CD14-positive monocyte (primary cell): ENCODE measurements around the gene MRPL42. TPM values are rescaled to one million over a fixed set of nuclear protein-coding genes. Genes with fewer than 3 reads are reported as not detected.

Experiments
- DNase-seq, 3 donors: peaks; one replicate each; pipeline ENCODE4 v3.0.0-alpha.2; 2011 to 2022
- H2AFZ ChIP-seq: 2 replicates; pipeline ENCODE4 v1.6.0; 2012; ENCODE audit warnings: mild to moderate bottlenecking, low read depth, low read length, inconsistent platforms; ENCODE audit not compliant: insufficient read depth, poor library complexity, severe bottlenecking
- H3K27ac ChIP-seq, 2 donors: 1 replicate in 1 of 2; 2 replicates in 1 of 2; pipeline ENCODE4 v1.5.1; 2012 to 2013; ENCODE audit warnings: low read length in 2 of 2, control low read depth in 1 of 2, inconsistent platforms in 1 of 2, low read depth in 1 of 2, mild to moderate bottlenecking in 1 of 2
- H3K27me3 ChIP-seq, 2 donors: one replicate each; pipeline versions ENCODE4 v1.6.0 to v1.6.1; 2011 to 2013; ENCODE audit warnings: low read length in 2 of 2; ENCODE audit not compliant: control insufficient read depth in 2 of 2, insufficient read depth in 2 of 2
- H3K36me3 ChIP-seq, 2 donors: replicated peaks in 1 of 2; 1 replicate in 1 of 2; 2 replicates in 1 of 2; pipeline versions ENCODE4 v1.5.1 to v1.6.1; 2012 to 2013; ENCODE audit warnings: low read length in 2 of 2, control low read depth in 1 of 2, inconsistent platforms in 1 of 2, mild to moderate bottlenecking in 1 of 2; ENCODE audit not compliant: insufficient read depth in 2 of 2, control insufficient read depth in 1 of 2
- H3K4me1 ChIP-seq, 2 donors: 1 replicate in 1 of 2; 2 replicates in 1 of 2; pipeline versions ENCODE4 v1.5.1 to v1.6.1; 2012 to 2013; ENCODE audit warnings: low read length in 2 of 2, control low read depth in 1 of 2, inconsistent platforms in 1 of 2, mild to moderate bottlenecking in 1 of 2, moderate library complexity in 1 of 2; ENCODE audit not compliant: insufficient read depth in 2 of 2, control insufficient read depth in 1 of 2
- H3K4me2 ChIP-seq: replicated peaks from 2 replicates; pipeline ENCODE3; 2012; ENCODE audit warnings: low read length, moderate library complexity, mild to moderate bottlenecking; ENCODE audit not compliant: poor library complexity, severe bottlenecking; ENCODE audit errors: extremely low read depth
- H3K4me3 ChIP-seq, 3 experiments: fragments of 200-600 bp in 1 of 3; sonication (generic) in 1 of 3; replicated peaks in 1 of 3; 1 replicate in 2 of 3; 2 replicates in 1 of 3; pipeline ENCODE4 v1.5.1; 2011 to 2013; ENCODE audit warnings: low read length in 3 of 3, mild to moderate bottlenecking in 3 of 3, control low read depth in 2 of 3, low read depth in 2 of 3, inconsistent platforms in 1 of 3, moderate library complexity in 1 of 3
- H3K79me2 ChIP-seq: 2 replicates; pipeline ENCODE4 v1.6.0; 2012; ENCODE audit warnings: mild to moderate bottlenecking, control low read depth, inconsistent platforms, low read length, moderate library complexity; ENCODE audit not compliant: insufficient read depth
- H3K9ac ChIP-seq: 2 replicates; pipeline ENCODE4 v1.6.0; 2017; ENCODE audit warnings: low read length, mild to moderate bottlenecking; ENCODE audit not compliant: insufficient read depth, poor library complexity, severe bottlenecking
- H3K9me3 ChIP-seq, 2 donors: replicated peaks in 1 of 2; 1 replicate in 1 of 2; 2 replicates in 1 of 2; pipeline versions ENCODE4 v1.5.1 to v1.6.1; 2012 to 2013; ENCODE audit warnings: low read length in 2 of 2, control low read depth in 1 of 2; ENCODE audit not compliant: control insufficient read depth in 1 of 2, insufficient read depth in 1 of 2
- H4K20me1 ChIP-seq: 2 replicates; pipeline ENCODE4 v1.6.0; 2012; ENCODE audit warnings: mild to moderate bottlenecking, low read length, control low read depth, moderate library complexity; ENCODE audit not compliant: insufficient read depth
- H3K27ac Mint-ChIP-seq, 7 donors: one replicate each; pipeline ENCODE4 v1.8.0; 2020; ENCODE audit warnings: mild to moderate bottlenecking in 7 of 7, mixed read lengths in 7 of 7, moderate library complexity in 6 of 7, inconsistent platforms in 2 of 7
- H3K27me3 Mint-ChIP-seq, 3 donors: one replicate each; pipeline ENCODE4 v1.8.0; 2021 to 2022; ENCODE audit warnings: low read depth in 3 of 3, mild to moderate bottlenecking in 3 of 3, mixed read lengths in 3 of 3, moderate library complexity in 3 of 3, inconsistent platforms in 1 of 3
- H3K36me3 Mint-ChIP-seq, 2 donors: one replicate each; pipeline ENCODE4 v1.8.0; 2020; ENCODE audit warnings: mixed read lengths in 2 of 2, inconsistent platforms in 1 of 2, mild to moderate bottlenecking in 1 of 2
- H3K4me1 Mint-ChIP-seq: one replicate; pipeline ENCODE4 v1.8.0; 2020; ENCODE audit warnings: mild to moderate bottlenecking, mixed read lengths
- H3K4me3 Mint-ChIP-seq, 2 donors: one replicate each; pipeline ENCODE4 v1.8.0; 2020; ENCODE audit warnings: mild to moderate bottlenecking in 2 of 2, mixed read lengths in 2 of 2, moderate library complexity in 1 of 2
- H3K9me3 Mint-ChIP-seq, 7 donors: one replicate each; pipeline ENCODE4 v1.8.0; 2020 to 2022; ENCODE audit warnings: mixed read lengths in 7 of 7, mild to moderate bottlenecking in 6 of 7, moderate library complexity in 6 of 7, inconsistent platforms in 2 of 7
- WGBS: methylation state at CpG from one replicate; pipeline ENCODE4 v1.1.5; 2013; ENCODE audit warnings: missing lambda C conversion rate; ENCODE audit not compliant: insufficient coverage; 5-methylcytosine and 5-hydroxymethylcytosine counted together
- intact Hi-C, 2 donors: fragments of 100-400 bp; cut with micrococcal nuclease; formaldehyde crosslinking; loops; one replicate each; pipeline versions ENCODE4 v1.15.0 to v1.15.1; 2023
- polyA plus RNA-seq, 3 donors: library from polyadenylated mRNA; depleted of rRNA in 1 of 3; unstranded in 2 of 3; stranded (reverse) in 1 of 3; fragments of 300-500 nt in 2 of 3; fragments of >200 nt in 1 of 3; fragmentation: Illumina TruSeq in 2 of 3; gene quantifications; 1 replicate in 2 of 3; 2 replicates in 1 of 3; pipeline ENCODE4 v1.2.3, GENCODE V29; 2012 to 2021
- TF ChIP-seq, protein P1 (sequence below): fragments of 200-600 bp; IDR thresholded peaks from one replicate; pipeline ENCODE4 v1.8.0; 2022; ENCODE audit warnings: antibody characterized with exemption, mild to moderate bottlenecking

Gene MRPL42
- polyA plus RNA-seq, 3 donors: 15.7 to 68.3 (median 62.8) TPM

DNA sequence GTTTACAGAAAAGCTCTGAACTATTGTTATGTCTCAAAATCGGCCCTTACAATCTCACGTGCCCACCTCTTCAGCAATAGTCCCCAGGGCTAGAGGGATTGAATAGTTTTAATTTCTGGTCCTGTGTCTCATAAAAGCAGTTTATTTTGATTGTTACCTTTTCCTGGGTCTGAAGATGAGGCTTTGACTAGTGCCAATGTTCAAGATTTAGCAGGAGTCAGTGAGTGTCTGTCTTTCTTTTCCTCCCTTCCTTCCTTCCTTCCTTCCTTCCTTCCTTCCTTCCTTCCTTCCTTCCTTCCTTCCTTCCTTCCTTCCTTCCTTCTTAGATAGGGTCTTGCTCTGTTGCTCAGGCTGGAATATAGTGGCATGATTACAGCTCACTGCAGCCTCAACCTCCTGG is 80.5 kb downstream of the MRPL42 start:
- no peak overlapping the region for H3K27ac Mint-ChIP-seq
- no peaks in the 10 kb centered on the region for H3K9me3 ChIP-seq
- no CpG with 5 or more reads among the region's 2 CpGs for WGBS
- H3K27me3 Mint-ChIP-seq: peaks cover 0 to 5% (median 3%) of the 10 kb centered on the region in 3 donors
- TF ChIP-seq, protein P1, sequence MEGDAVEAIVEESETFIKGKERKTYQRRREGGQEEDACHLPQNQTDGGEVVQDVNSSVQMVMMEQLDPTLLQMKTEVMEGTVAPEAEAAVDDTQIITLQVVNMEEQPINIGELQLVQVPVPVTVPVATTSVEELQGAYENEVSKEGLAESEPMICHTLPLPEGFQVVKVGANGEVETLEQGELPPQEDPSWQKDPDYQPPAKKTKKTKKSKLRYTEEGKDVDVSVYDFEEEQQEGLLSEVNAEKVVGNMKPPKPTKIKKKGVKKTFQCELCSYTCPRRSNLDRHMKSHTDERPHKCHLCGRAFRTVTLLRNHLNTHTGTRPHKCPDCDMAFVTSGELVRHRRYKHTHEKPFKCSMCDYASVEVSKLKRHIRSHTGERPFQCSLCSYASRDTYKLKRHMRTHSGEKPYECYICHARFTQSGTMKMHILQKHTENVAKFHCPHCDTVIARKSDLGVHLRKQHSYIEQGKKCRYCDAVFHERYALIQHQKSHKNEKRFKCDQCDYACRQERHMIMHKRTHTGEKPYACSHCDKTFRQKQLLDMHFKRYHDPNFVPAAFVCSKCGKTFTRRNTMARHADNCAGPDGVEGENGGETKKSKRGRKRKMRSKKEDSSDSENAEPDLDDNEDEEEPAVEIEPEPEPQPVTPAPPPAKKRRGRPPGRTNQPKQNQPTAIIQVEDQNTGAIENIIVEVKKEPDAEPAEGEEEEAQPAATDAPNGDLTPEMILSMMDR: no peak
- H3K27me3 ChIP-seq: no peaks in the 10 kb centered on the region
- no peak for DNase-seq
- H3K4me1 ChIP-seq: no peaks in the 10 kb centered on the region
- no peak overlapping the region for H3K4me2 ChIP-seq
- H3K4me3 Mint-ChIP-seq: no peak overlapping the region
- H3K9me3 Mint-ChIP-seq: no peaks in the 10 kb centered on the region
- no peak overlapping the region for H3K27ac ChIP-seq
- H3K4me1 Mint-ChIP-seq: peaks cover 1% of the 10 kb centered on the region
- no peaks in the 10 kb centered on the region for H3K79me2 ChIP-seq
- no peak overlapping the region for H3K9ac ChIP-seq
- H3K36me3 Mint-ChIP-seq: no peaks in the 10 kb centered on the region
- no peak overlapping the region for H3K4me3 ChIP-seq
- intact Hi-C loops: no loop called here
- H4K20me1 ChIP-seq: no peaks in the 10 kb centered on the region
- no peak overlapping the region for H2AFZ ChIP-seq
- no peaks in the 10 kb centered on the region for H3K36me3 ChIP-seq

DNA sequence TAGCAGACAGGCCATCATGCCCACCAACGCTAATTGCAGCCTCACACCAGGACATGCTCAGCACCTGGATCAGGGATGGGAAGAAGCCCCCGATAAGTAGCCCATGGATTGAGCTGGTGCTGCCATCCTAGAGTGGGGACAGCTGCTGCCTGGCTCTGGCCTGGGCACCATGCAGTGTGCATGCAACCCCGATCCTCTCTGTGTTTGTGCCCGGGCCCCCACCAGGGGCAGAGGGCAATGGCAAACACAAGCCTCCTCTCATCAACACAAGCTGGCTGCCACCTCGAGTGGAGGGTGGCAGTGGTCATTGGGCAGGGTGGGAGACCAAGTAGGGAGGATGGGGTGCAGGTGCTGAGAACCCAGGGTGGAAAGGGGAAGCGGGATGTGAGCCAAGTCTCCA is 81.9 kb downstream of the MRPL42 start:
- Histone ChIP-seq H2AFZ (no peak overlapping the region), H3K4me1 (no peaks in the 10 kb centered on the region), H3K79me2 (no peaks in the 10 kb centered on the region), H3K4me2 (no peak overlapping the region), H3K9me3 (peaks cover 0 to 3% of the 10 kb centered on the region in 2 donors), H4K20me1 (no peaks in the 10 kb centered on the region), H3K4me3 (no peak overlapping the region), H3K27ac (no peak overlapping the region), H3K27me3 (no peaks in the 10 kb centered on the region), H3K9ac (no peak overlapping the region), H3K36me3 (no peaks in the 10 kb centered on the region)
- TF ChIP-seq, protein P1: no peak
- no peak overlapping the region for H3K27ac Mint-ChIP-seq
- no peaks in the 10 kb centered on the region for H3K36me3 Mint-ChIP-seq
- intact Hi-C loops: no loop called here
- peaks cover 0 to 2% (median 0%) of the 10 kb centered on the region in 7 donors for H3K9me3 Mint-ChIP-seq
- peaks cover 0 to 6% (median under 1%) of the 10 kb centered on the region in 3 donors for H3K27me3 Mint-ChIP-seq
- H3K4me1 Mint-ChIP-seq: peaks cover 1% of the 10 kb centered on the region
- no peak for DNase-seq
- no peak overlapping the region for H3K4me3 Mint-ChIP-seq
- WGBS: 75% methylated on average over 4 of the region's 6 CpGs
